ENCODE measurements around the gene MYH16. TPM values are rescaled to one million over a fixed set of nuclear protein-coding genes. Genes with fewer than 3 reads are reported as not detected.

MYH16 gene
- total and polyA plus RNA-seq, 12 donors, result 0.03 to 0.28 TPM; not detected in 10

DNA sequence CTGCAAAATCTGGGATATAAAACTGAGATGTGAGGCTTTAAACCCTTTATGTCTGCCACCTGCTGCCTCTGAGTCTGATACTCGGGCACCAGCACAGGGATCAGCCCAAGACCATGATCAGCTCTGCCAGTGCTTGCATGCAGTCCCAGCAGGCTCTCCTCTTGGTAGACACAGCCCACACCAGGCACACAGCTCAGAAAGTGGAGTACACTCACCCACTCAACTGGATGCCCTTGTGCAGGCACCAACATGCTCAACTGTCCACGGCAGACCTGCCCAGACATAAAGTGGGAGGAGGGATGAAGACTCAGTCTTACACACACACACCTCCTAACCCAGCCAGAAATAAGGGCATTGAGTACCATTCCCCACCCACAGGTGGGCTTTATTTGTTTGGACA, 18.2 kb upstream of the MYH16 start:
- Histone ChIP-seq H3K27ac (no peak overlapping the region), H3K4me3 (no peak overlapping the region), H3K36me3 (replicated peaks in 1 of 2) (no peaks in the 10 kb centered on the region), H3K9me3 (replicated peaks in 1 of 3) (no peaks in the 10 kb centered on the region), H3K27me3 (no peaks in the 10 kb centered on the region), H3K4me1 (replicated peaks in 1 of 2) (no peaks in the 10 kb centered on the region)
- TF ChIP-seq POLR2A (IDR thresholded peaks at IDR 0.05) (no peak), CTCF (IDR thresholded peaks at IDR 0.05) (no peak)
- 70 to 88% (median 78%) methylated on average over 1 to 2 of the region's 2 CpGs for WGBS, 4 donors
- intact Hi-C loops (cut with DNase I), result no loop called here
- no peak for DNase-seq

GRCh38 chr7:99255463-99255862, 17.2 kb upstream of the MYH16 start:
- Histone ChIP-seq H3K36me3 (replicated peaks in 1 of 2) (no peaks in the 10 kb centered on the region), H3K27ac (no peak overlapping the region), H3K9me3 (replicated peaks in 1 of 3) (no peaks in the 10 kb centered on the region), H3K4me1 (replicated peaks in 1 of 2) (no peaks in the 10 kb centered on the region), H3K27me3 (no peaks in the 10 kb centered on the region), H3K4me3 (no peak overlapping the region)
- no peak for DNase-seq
- intact Hi-C loops (cut with DNase I), result no loop called here
- TF ChIP-seq POLR2A (IDR thresholded peaks at IDR 0.05), result no peak
- no peak for TF ChIP-seq CTCF (IDR thresholded peaks at IDR 0.05)
- 51 to 66% (median 55%) methylated on average over 3 to 4 of the region's 4 CpGs for WGBS, 4 donors

GRCh38 chr7:99257065-99257464, 15.6 kb upstream of the MYH16 start:
- Histone ChIP-seq H3K36me3 (replicated peaks in 1 of 2) (no peaks in the 10 kb centered on the region), H3K27me3 (no peaks in the 10 kb centered on the region), H3K4me3 (no peak overlapping the region), H3K27ac (no peak overlapping the region), H3K9me3 (replicated peaks in 1 of 3) (no peaks in the 10 kb centered on the region), H3K4me1 (replicated peaks in 1 of 2) (no peaks in the 10 kb centered on the region)
- no peak for DNase-seq
- TF ChIP-seq CTCF (IDR thresholded peaks at IDR 0.05) (no peak), POLR2A (IDR thresholded peaks at IDR 0.05) (no peak)
- intact Hi-C loops (cut with DNase I), result no loop called here
- WGBS, 4 donors, result 89 to 92% (median 90%) methylated on average over 4 to 10 of the region's 10 CpGs

DNA sequence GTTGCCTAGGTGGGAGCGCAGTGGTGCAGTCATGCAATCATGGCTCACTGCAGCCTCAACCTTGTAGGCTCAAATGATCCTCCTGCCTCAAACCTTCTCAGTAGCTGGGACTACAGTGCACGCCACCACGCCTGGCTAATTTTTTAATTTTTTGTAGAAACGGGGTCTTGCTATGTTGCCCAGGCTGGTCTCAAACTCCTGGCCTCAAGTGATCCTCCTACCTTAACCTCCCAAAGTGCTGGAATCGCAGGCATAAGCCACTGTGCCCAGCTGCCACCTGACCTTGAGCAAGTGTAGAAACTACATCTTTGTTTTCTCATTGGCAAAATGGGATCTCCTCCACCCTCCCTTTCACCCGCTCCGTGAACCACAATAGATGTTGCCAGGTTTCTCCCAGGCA, 15.0 kb upstream of the MYH16 start:
- H3K4me1 ChIP-seq (replicated peaks in 1 of 2), result no peaks in the 10 kb centered on the region
- no peaks in the 10 kb centered on the region for H3K36me3 ChIP-seq (replicated peaks in 1 of 2)
- 87 to 93% (median 92%) methylated on average over 7 of the region's 7 CpGs for WGBS, 4 donors
- no peak for DNase-seq
- H3K9me3 ChIP-seq (replicated peaks in 1 of 3), result no peaks in the 10 kb centered on the region
- H3K27me3 ChIP-seq, result no peaks in the 10 kb centered on the region
- TF ChIP-seq CTCF (IDR thresholded peaks at IDR 0.05), result no peak
- no peak for TF ChIP-seq POLR2A (IDR thresholded peaks at IDR 0.05)
- H3K27ac ChIP-seq, result no peak overlapping the region
- intact Hi-C loops (cut with DNase I), result no loop called here
- no peak overlapping the region for H3K4me3 ChIP-seq

Data from adrenal gland (tissue), 12 donors.